H1 (cell line): ENCODE results near the gene GPSM1. TPM values are rescaled to one million over a fixed set of nuclear protein-coding genes. Genes with fewer than 3 reads are reported as not detected.

Experiments used
- BCL11A ChIP-seq, 2 experiments: IDR thresholded peaks; one replicate each; pipeline ENCODE4 v1.6.1; 2011; ENCODE audit warnings: low read depth in 2 of 2, low read length in 2 of 2, mild to moderate bottlenecking in 2 of 2
- CHD1 ChIP-seq: IDR thresholded peaks from 2 replicates; pipeline ENCODE4 v1.6.1; 2012; ENCODE audit warnings: low read depth, low read length, improper control_type of control experiment
- EZH2 ChIP-seq: fragments of 200-600 bp; sonication (generic); IDR thresholded peaks from 2 replicates; pipeline ENCODE4 v1.7.1; 2012; ENCODE audit warnings: low read depth, mild to moderate bottlenecking, moderate library complexity, low read length, inconsistent platforms; ENCODE audit not compliant: severe bottlenecking
- GABPA ChIP-seq: IDR thresholded peaks from 2 replicates; pipeline ENCODE4 v1.6.1; 2011; ENCODE audit warnings: mild to moderate bottlenecking, low read length, moderate library complexity, borderline replicate concordance; ENCODE audit not compliant: insufficient read depth
- GTF2F1 ChIP-seq: IDR thresholded peaks from 2 replicates; pipeline ENCODE4 v1.6.1; 2012; ENCODE audit warnings: low read depth, low read length, improper control_type of control experiment, borderline replicate concordance
- MAFK ChIP-seq: IDR thresholded peaks from 2 replicates; pipeline ENCODE4 v1.6.1; 2012; ENCODE audit warnings: low read depth, mild to moderate bottlenecking, improper control_type of control experiment, low read length
- NANOG ChIP-seq: IDR thresholded peaks from 2 replicates; pipeline ENCODE4 v1.6.1; 2011; ENCODE audit warnings: low read length, low read depth, mild to moderate bottlenecking, inconsistent platforms; ENCODE audit not compliant: insufficient read depth, poor library complexity, severe bottlenecking
- NRF1 ChIP-seq: IDR thresholded peaks from 2 replicates; pipeline ENCODE4 v1.6.1; 2011; ENCODE audit warnings: mild to moderate bottlenecking, low read depth, low read length, improper control_type of control experiment
- PHF8 ChIP-seq: fragments of 200-600 bp; sonication (generic); conservative IDR thresholded peaks from 2 replicates; pipeline ENCODE4 v1.7.1; 2012; ENCODE audit warnings: low read depth, mild to moderate bottlenecking, inconsistent platforms, low read length, moderate library complexity
- SP1 ChIP-seq: IDR thresholded peaks from 2 replicates; pipeline ENCODE4 v1.6.1; 2011; ENCODE audit warnings: low read depth, low read length
- SP2 ChIP-seq: IDR thresholded peaks from 2 replicates; pipeline ENCODE4 v1.6.1; 2012; ENCODE audit warnings: mild to moderate bottlenecking, low read length, inconsistent platforms
- TAF1 ChIP-seq: IDR thresholded peaks from 2 replicates; pipeline ENCODE4 v1.6.1; 2011; ENCODE audit warnings: mild to moderate bottlenecking, low read depth, low read length
- TBP ChIP-seq: IDR thresholded peaks from 2 replicates; pipeline ENCODE4 v1.6.1; 2011; ENCODE audit warnings: low read depth, low read length, improper control_type of control experiment
- TEAD4 ChIP-seq: IDR thresholded peaks from 2 replicates; pipeline ENCODE4 v1.6.1; 2012; ENCODE audit warnings: low read depth, low read length, inconsistent platforms, mixed read lengths
- ZNF274 ChIP-seq: IDR thresholded peaks from 2 replicates; pipeline ENCODE4 v1.7.0; 2012; ENCODE audit warnings: low read length, borderline replicate concordance; ENCODE audit errors: extremely low read depth
- polyA plus RNA-seq, 7 experiments: library from polyadenylated mRNA; depleted of rRNA in 3 of 7; stranded (reverse) in 5 of 7; unstranded in 2 of 7; fragments of >200 nt in 5 of 7; fragments of 200-250 nt in 2 of 7; gene quantifications; 1 replicate in 5 of 7; 2 replicates in 1 of 7; 4 replicates in 1 of 7; pipeline versions ENCODE4 v1.2.1 to v1.2.3, GENCODE V29; 2011 to 2013; ENCODE audit warnings: missing spikeins in 2 of 7, mixed read lengths in 2 of 7
- total RNA-seq: library from RNA; stranded (reverse); fragmentation: NEBNext Ultra II Directional; extraction: Animal tissue kit (Norgen Biotek cat#: 25700); gene quantifications from 2 replicates; pipeline ENCODE4 v1.2.1, GENCODE V29; 2021
- TF ChIP-seq, protein P1 (sequence below): IDR thresholded peaks from 2 replicates; pipeline ENCODE4 v1.6.1; 2011; ENCODE audit warnings: low read depth, mild to moderate bottlenecking, low read length; ENCODE audit not compliant: insufficient read depth
- TF ChIP-seq, protein P2 (sequence below): IDR thresholded peaks from 2 replicates; pipeline ENCODE4 v1.6.1; 2012; ENCODE audit warnings: inconsistent platforms
- TF ChIP-seq, protein P3 (sequence below), 3 experiments: IDR thresholded peaks; 1 replicate in 2 of 3; 2 replicates in 1 of 3; pipeline versions ENCODE4 v1.5.1 to v1.6.1; 2011; ENCODE audit warnings: low read length in 3 of 3, mild to moderate bottlenecking in 3 of 3, inconsistent platforms in 2 of 3, low read depth in 1 of 3, moderate library complexity in 1 of 3; ENCODE audit not compliant: insufficient read depth in 1 of 3; ENCODE audit errors: control extremely low read depth in 1 of 3
- TF ChIP-seq, protein P4 (sequence below): IDR thresholded peaks from 2 replicates; pipeline ENCODE4 v1.6.1; 2012; ENCODE audit warnings: inconsistent platforms

Gene GPSM1
- total and polyA plus RNA-seq, 2 of the 8 experiments (the other 6 are each of a cell fraction or from before 2014, with no cell fraction given), result 12.8 to 18.0 TPM

DNA sequence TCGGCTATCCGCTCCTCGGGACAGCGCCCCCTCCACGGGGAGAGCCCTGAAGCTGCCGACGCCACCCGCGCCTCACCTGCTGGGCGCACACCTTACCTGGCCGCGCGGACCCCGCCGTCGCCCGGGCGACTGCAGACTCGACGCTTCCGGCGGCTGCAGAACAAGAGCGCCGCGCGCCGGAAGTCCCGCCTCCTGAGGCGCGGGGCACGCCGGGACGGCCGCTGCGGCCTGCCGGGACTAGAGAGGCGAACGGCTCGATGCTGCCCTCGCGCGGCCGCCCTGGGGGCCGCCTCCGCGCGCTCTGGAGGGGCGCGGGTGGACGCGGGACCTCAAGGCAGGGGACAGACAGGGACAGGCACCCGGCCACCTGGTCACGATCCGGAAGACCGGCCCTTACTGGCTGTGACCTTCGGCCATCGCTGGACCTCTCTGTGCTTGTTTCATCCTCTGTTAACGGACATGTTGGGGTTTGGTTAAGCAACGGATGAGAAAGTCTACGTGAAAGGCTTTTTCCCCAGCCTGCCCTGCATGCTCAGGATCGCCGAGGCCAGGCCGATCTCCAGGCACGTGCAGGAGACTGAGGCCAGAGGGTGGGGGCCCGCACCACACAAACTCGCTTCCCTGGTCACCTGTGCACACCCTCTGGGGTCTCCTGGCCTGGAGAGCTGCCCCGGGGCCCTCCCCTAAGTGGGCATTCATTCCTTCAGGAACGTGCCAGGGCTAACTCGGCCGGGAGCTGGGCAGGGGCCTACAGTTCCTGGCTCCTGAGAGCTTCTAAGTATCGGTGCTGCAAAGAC, 72.9 kb downstream of the GPSM1 start, which contains the start of gene SNAPC4 (continued):
- peak; percentile 91 for TF ChIP-seq TBP
- peak; percentile 18; the same call in 1 of the 2 replicates for TF ChIP-seq SP2
- 0 out of 2 replicates have a peak, but pooled peaks have one; percentile 17 for TF ChIP-seq GTF2F1
- TF ChIP-seq, protein P1, sequence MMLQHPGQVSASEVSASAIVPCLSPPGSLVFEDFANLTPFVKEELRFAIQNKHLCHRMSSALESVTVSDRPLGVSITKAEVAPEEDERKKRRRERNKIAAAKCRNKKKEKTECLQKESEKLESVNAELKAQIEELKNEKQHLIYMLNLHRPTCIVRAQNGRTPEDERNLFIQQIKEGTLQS, result peak; percentile 52; the same call in 1 of the 2 replicates
- no peak for TF ChIP-seq EZH2
- TF ChIP-seq CHD1, result no peak
- peak; percentile 96 for TF ChIP-seq TAF1
- no peak for TF ChIP-seq TEAD4
- no peak for TF ChIP-seq NANOG
- TF ChIP-seq, protein P2, sequence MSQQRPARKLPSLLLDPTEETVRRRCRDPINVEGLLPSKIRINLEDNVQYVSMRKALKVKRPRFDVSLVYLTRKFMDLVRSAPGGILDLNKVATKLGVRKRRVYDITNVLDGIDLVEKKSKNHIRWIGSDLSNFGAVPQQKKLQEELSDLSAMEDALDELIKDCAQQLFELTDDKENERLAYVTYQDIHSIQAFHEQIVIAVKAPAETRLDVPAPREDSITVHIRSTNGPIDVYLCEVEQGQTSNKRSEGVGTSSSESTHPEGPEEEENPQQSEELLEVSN, result no peak; the same call in 1 of the 2 replicates
- no peak for TF ChIP-seq NRF1
- peak; percentile 94 for TF ChIP-seq PHF8
- TF ChIP-seq SP1, result no peak; the same call in 1 of the 2 replicates
- TF ChIP-seq, protein P3, sequence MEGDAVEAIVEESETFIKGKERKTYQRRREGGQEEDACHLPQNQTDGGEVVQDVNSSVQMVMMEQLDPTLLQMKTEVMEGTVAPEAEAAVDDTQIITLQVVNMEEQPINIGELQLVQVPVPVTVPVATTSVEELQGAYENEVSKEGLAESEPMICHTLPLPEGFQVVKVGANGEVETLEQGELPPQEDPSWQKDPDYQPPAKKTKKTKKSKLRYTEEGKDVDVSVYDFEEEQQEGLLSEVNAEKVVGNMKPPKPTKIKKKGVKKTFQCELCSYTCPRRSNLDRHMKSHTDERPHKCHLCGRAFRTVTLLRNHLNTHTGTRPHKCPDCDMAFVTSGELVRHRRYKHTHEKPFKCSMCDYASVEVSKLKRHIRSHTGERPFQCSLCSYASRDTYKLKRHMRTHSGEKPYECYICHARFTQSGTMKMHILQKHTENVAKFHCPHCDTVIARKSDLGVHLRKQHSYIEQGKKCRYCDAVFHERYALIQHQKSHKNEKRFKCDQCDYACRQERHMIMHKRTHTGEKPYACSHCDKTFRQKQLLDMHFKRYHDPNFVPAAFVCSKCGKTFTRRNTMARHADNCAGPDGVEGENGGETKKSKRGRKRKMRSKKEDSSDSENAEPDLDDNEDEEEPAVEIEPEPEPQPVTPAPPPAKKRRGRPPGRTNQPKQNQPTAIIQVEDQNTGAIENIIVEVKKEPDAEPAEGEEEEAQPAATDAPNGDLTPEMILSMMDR (IDR thresholded peaks at IDR 0.05; ENCODE audit: control extremely low read depth in 1 of 3, insufficient read depth in 1 of 3, low read depth in 1 of 3, low read length in 3 of 3), result peak in 2 of 3 experiments; percentile 86 to 92; a peak in 3 of 4 replicates
- TF ChIP-seq, protein P4, sequence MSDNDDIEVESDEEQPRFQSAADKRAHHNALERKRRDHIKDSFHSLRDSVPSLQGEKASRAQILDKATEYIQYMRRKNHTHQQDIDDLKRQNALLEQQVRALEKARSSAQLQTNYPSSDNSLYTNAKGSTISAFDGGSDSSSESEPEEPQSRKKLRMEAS, result peak; percentile 46
- TF ChIP-seq ZNF274, result no peak
- peak; percentile 95 for TF ChIP-seq GABPA
- no peak for TF ChIP-seq MAFK
- TF ChIP-seq BCL11A (IDR thresholded peaks at IDR 0.05; ENCODE audit: low read depth in 2 of 2, low read length in 2 of 2), result no peak
